Smooth muscle cell of trachea (primary cell): ENCODE measurements around the gene GAPT. TPM values are rescaled to one million over a fixed set of nuclear protein-coding genes. Genes with fewer than 3 reads are reported as not detected.

ENCODE experiments used
- total RNA-seq: library from RNA; depleted of rRNA; stranded (reverse); fragments of >200 nt; gene quantifications from 2 replicates; pipeline ENCODE4 v1.2.1, GENCODE V29; 2014

The GAPT gene
- 0.17 TPM in 1 of 2 replicates, not detected in the other for total RNA-seq

GRCh38 chr5:58491216-58491892, at the start of gene GAPT:
TSS of gene GAPT (plus strand) at chr5:58491435. CDS start at chr5:58494537, 3,102 bp downstream.

DNA sequence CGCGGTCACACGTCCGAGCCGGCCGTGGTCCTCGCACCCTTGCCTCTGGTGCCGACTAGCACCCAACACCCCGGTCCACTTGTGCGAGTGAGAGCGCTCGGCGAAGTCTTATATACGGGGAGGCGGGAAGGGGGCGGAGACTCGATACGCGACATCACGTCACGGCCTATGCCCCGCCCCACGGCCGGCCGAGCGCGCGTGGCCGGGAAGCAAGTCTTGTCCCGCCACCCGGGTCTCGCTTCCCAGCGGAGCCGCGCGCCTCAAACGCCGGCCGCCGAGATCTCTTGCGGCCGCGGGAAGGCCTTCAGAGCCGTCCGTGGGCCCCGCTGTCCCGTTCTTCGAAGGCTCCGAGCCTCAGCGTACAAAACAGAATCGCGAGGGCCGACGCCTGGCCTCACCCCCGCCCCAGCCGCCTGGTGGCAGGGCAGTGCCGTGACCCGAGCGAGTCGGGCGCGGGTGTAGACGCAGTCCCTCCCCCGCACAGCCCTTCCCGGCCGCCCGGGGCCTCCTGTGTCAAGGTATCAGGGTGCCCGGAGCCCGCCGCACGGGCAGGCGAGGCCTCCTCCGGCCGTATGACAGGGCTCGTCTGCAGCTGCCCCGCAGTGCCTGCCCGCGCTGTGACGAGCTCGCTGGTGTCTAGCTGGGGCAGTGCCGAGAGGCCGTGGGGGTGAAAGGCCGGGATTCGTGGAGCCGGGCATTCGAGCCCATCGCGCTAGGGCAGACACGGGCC, 31.1 kb upstream of the GAPT start, which contains the start of gene PLK2:
Gene PLK2, minus strand, starts transcription at position 85 of the 730 bp plus-strand sequence. CDS start 127 bp downstream, outside the sequence.

Other genes starting within 250 kb of the GAPT start
- gene PLK2, start 31.3 kb upstream of the GAPT start, total RNA-seq, result 55.7 and 536 TPM in 2 replicates
- gene RAB3C, start 91.6 kb downstream of the GAPT start, total RNA-seq, result not detected in 2 replicates